Neural progenitor cell (in vitro differentiated cells): Measurements from ENCODE around the gene SUCO. TPM values are rescaled to one million over a fixed set of nuclear protein-coding genes. Genes with fewer than 3 reads are reported as not detected.

Experiments used
- DNase-seq: peaks from one replicate; pipeline ENCODE4 v3.0.0-alpha.2; 2016; ENCODE audit warnings: low spot score
- H2AFZ ChIP-seq: fragments of 200-600 bp; sonication (generic); replicated peaks from 2 replicates; pipeline ENCODE4 v1.6.1; 2016; ENCODE audit warnings: antibody characterized with exemption
- H3F3A ChIP-seq: fragments of 200-600 bp; sonication (generic); 2 replicates; pipeline ENCODE4 v1.6.1; 2016; ENCODE audit warnings: antibody characterized with exemption, low read depth
- H3K27ac ChIP-seq: fragments of 200-600 bp; sonication (generic); 2 replicates; pipeline ENCODE4 v1.5.1; 2016; ENCODE audit warnings: mild to moderate bottlenecking
- H3K27me3 ChIP-seq: fragments of 200-600 bp; sonication (generic); 2 replicates; pipeline ENCODE4 v1.6.1; 2016; ENCODE audit warnings: mild to moderate bottlenecking, moderate library complexity
- H3K36me3 ChIP-seq: fragments of 200-600 bp; sonication (generic); 2 replicates; pipeline ENCODE4 v1.5.1; 2016
- H3K4me1 ChIP-seq: fragments of 200-600 bp; sonication (generic); 2 replicates; pipeline ENCODE4 v1.6.1; 2016; ENCODE audit warnings: mixed run types
- H3K4me2 ChIP-seq: fragments of 200-600 bp; sonication (generic); 2 replicates; pipeline ENCODE4 v1.6.1; 2016
- H3K4me3 ChIP-seq: fragments of 200-600 bp; sonication (generic); 2 replicates; pipeline ENCODE4 v1.5.1; 2016
- H3K79me2 ChIP-seq: fragments of 200-600 bp; sonication (generic); 2 replicates; pipeline ENCODE4 v1.6.1; 2016; ENCODE audit warnings: low read depth
- H3K9ac ChIP-seq: fragments of 200-600 bp; sonication (generic); 2 replicates; pipeline ENCODE4 v1.6.1; 2016
- H3K9me3 ChIP-seq: fragments of 200-600 bp; sonication (generic); 2 replicates; pipeline ENCODE4 v1.5.1; 2016; ENCODE audit warnings: low read depth
- H4K20me1 ChIP-seq: fragments of 200-600 bp; sonication (generic); 2 replicates; pipeline ENCODE4 v1.6.1; 2016; ENCODE audit warnings: low read depth
- H3K27ac Mint-ChIP-seq: 3 replicates; pipeline ENCODE4 v1.8.0; 2021; ENCODE audit warnings: mixed read lengths
- H3K27me3 Mint-ChIP-seq: 2 replicates; pipeline ENCODE4 v1.8.0; 2022; ENCODE audit warnings: low read depth, mild to moderate bottlenecking, inconsistent platforms, moderate library complexity, mixed read lengths; ENCODE audit not compliant: insufficient read depth
- H3K36me3 Mint-ChIP-seq: 3 replicates; pipeline ENCODE4 v1.8.0; 2021; ENCODE audit warnings: mixed read lengths
- H3K4me1 Mint-ChIP-seq: 3 replicates; pipeline ENCODE4 v1.8.0; 2021; ENCODE audit warnings: mixed read lengths
- H3K4me3 Mint-ChIP-seq: 3 replicates; pipeline ENCODE4 v1.8.0; 2021; ENCODE audit warnings: mild to moderate bottlenecking, moderate library complexity, mixed read lengths
- H3K9me3 Mint-ChIP-seq: 3 replicates; pipeline ENCODE4 v1.8.0; 2020; ENCODE audit warnings: mixed read lengths
- CTCF ChIP-seq: fragments of 200-600 bp; sonication (generic); IDR thresholded peaks from 2 replicates; pipeline ENCODE4 v1.5.1; 2017; ENCODE audit warnings: antibody characterized with exemption, mild to moderate bottlenecking
- EZH2 ChIP-seq: fragments of 200-600 bp; sonication (generic); IDR thresholded peaks from 2 replicates; pipeline ENCODE4 v1.6.1; 2017; ENCODE audit warnings: antibody characterized with exemption, mild to moderate bottlenecking, moderate library complexity
- EZH2phosphoT487 ChIP-seq: fragments of 200-600 bp; sonication (generic); IDR thresholded peaks from 2 replicates; pipeline ENCODE4 v1.6.1; 2017; ENCODE audit warnings: antibody characterized with exemption
- total RNA-seq: library from RNA; depleted of rRNA; stranded (reverse); fragments of >200 nt; gene quantifications from 2 replicates; pipeline ENCODE4 v1.2.3, GENCODE V29; 2015; ENCODE audit warnings: low replicate concordance

SUCO gene
- total RNA-seq, 1 donor from 2014 or later = 109 TPM

DNA sequence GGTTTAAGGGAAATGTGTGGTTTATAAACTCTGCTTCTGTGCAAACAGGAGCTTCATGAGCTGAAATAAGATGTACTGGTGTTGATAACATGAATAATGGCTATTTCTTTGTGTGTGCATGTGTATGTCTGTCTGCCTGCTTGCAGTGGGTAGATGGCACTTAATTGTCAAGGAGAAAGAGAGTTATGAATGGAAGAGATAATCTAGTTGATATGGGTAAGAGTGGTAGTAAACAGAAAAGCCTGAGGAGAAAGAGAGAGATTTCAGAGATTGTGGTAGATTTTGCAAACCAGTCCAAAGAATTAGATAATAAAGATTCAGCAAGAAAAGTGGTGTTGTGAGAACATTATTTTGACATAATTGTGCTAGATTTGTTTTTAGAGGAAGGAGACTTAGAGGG lies 7.7 kb downstream of the SUCO start:
- DNase-seq = no peak
- H3K36me3 Mint-ChIP-seq = peaks cover 19% of the 10 kb centered on the region
- no peaks in the 10 kb centered on the region for H3K9me3 ChIP-seq
- peaks cover 30% of the 10 kb centered on the region for H3K4me1 Mint-ChIP-seq
- no peak overlapping the region for H3K4me3 ChIP-seq
- H3K4me2 ChIP-seq = no peak overlapping the region
- no peak overlapping the region for H3K4me3 Mint-ChIP-seq
- no peak overlapping the region for H2AFZ ChIP-seq
- H3K27me3 Mint-ChIP-seq = no peaks in the 10 kb centered on the region
- no peak overlapping the region for H3K9ac ChIP-seq
- TF ChIP-seq EZH2 = no peak
- TF ChIP-seq CTCF = no peak
- TF ChIP-seq EZH2phosphoT487 = no peak
- H3K27ac ChIP-seq = no peak overlapping the region
- no peak overlapping the region for H3K27ac Mint-ChIP-seq
- H3F3A ChIP-seq = no peaks in the 10 kb centered on the region
- peaks cover 100% of the 10 kb centered on the region for H3K79me2 ChIP-seq
- H3K36me3 ChIP-seq = no peaks in the 10 kb centered on the region
- H3K27me3 ChIP-seq = no peaks in the 10 kb centered on the region
- H3K4me1 ChIP-seq = peaks cover 44% of the 10 kb centered on the region
- peaks cover 100% of the 10 kb centered on the region for H4K20me1 ChIP-seq
- H3K9me3 Mint-ChIP-seq = peaks cover 2% of the 10 kb centered on the region

DNA sequence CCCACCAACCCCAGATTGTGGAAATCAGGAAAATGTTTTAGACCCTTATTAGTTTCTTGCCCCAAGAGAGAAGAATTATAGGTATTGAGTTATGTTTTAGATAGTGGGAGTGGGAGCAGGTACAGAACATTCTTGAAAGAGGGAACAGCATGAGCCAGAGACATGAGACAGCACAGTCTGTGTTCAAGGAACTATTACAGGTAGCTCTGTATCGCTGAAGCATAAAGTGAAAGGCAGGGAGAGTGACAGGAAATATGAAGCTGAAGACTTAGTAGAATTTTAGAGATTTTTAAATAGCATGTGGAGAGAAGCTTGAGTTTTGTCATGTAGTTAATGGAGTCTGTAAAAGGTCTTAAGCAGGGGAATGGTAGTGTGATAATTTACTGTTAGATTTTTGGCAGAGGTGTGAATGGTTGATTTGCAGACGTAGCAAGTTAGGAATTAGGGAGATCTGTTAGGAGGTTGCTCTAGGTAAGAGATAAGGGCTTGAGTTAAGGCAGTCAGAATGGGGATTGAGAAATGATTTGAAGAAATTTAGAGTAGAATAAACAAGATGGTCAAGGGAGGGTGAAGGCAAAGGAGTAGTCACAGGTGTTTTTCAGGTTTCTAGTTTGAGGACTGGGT lies 11.6 kb downstream of the SUCO start:
- no peaks in the 10 kb centered on the region for H3K27me3 ChIP-seq
- H3K27ac ChIP-seq = no peak overlapping the region
- H3K9ac ChIP-seq = no peak overlapping the region
- H3K4me3 Mint-ChIP-seq = no peak overlapping the region
- H2AFZ ChIP-seq = no peak overlapping the region
- no peaks in the 10 kb centered on the region for H3K9me3 ChIP-seq
- H3K4me1 ChIP-seq = peaks cover 35% of the 10 kb centered on the region
- TF ChIP-seq EZH2 (no peak), CTCF (no peak), EZH2phosphoT487 (no peak)
- H3K36me3 ChIP-seq = no peaks in the 10 kb centered on the region
- peaks cover 16% of the 10 kb centered on the region for H3K4me1 Mint-ChIP-seq
- H3K4me2 ChIP-seq = no peak overlapping the region
- H3K36me3 Mint-ChIP-seq = peaks cover 16% of the 10 kb centered on the region
- H3K4me3 ChIP-seq = no peak overlapping the region
- peaks cover 2% of the 10 kb centered on the region for H3K9me3 Mint-ChIP-seq
- H3K27me3 Mint-ChIP-seq = no peaks in the 10 kb centered on the region
- no peak for DNase-seq
- no peaks in the 10 kb centered on the region for H3F3A ChIP-seq
- peaks cover 100% of the 10 kb centered on the region for H3K79me2 ChIP-seq
- peaks cover 99% of the 10 kb centered on the region for H4K20me1 ChIP-seq
- H3K27ac Mint-ChIP-seq = no peak overlapping the region

DNA sequence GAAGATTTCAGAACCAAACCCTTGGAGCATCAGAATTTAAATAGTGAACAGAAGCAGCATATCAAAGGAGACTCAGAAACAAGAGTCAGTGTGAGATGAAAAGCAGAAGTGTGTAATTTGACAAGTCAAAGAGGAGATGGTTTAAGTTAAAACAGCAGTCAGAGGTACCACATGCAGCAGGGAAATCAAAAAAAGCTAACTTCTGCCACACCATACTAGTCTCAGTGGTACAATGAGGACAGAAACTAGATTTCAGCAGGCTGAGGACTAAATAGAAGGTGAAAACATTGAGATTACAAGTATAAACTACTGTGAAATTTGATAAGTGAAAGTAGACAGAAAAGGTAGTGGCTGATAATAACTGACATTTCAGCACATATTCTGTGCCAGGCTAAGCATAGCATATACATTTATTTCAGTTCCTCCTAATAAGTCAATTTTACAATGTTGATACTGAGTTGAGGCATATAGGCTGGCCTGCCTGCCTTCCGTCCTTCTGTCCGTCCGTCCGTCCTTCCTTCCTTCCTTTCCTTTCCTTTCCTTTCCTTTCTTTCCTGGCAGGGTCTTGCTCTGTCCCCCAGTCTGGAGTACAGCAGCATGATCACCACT lies 12.6 kb downstream of the SUCO start:
- Mint-ChIP-seq H3K9me3 (peaks cover 2% of the 10 kb centered on the region), H3K27ac (no peak overlapping the region), H3K4me3 (no peak overlapping the region), H3K36me3 (peaks cover 14% of the 10 kb centered on the region), H3K4me1 (peaks cover 14% of the 10 kb centered on the region), H3K27me3 (no peaks in the 10 kb centered on the region)
- Histone ChIP-seq H4K20me1 (peaks cover 99% of the 10 kb centered on the region), H3K9me3 (no peaks in the 10 kb centered on the region), H3K27ac (no peak overlapping the region), H3K4me1 (peaks cover 36% of the 10 kb centered on the region), H2AFZ (no peak overlapping the region), H3K4me3 (no peak overlapping the region), H3K27me3 (no peaks in the 10 kb centered on the region), H3K4me2 (no peak overlapping the region), H3K9ac (no peak overlapping the region), H3F3A (no peaks in the 10 kb centered on the region), H3K36me3 (no peaks in the 10 kb centered on the region), H3K79me2 (peaks cover 100% of the 10 kb centered on the region)
- no peak for DNase-seq
- TF ChIP-seq CTCF (no peak), EZH2 (no peak), EZH2phosphoT487 (no peak)
